ENCODE results near the gene KCND3. TPM values are rescaled to one million over a fixed set of nuclear protein-coding genes. Genes with fewer than 3 reads are reported as not detected.

The KCND3 gene
- polyA plus RNA-seq, 1 donor from 2014 or later, result 7.8 TPM

DNA sequence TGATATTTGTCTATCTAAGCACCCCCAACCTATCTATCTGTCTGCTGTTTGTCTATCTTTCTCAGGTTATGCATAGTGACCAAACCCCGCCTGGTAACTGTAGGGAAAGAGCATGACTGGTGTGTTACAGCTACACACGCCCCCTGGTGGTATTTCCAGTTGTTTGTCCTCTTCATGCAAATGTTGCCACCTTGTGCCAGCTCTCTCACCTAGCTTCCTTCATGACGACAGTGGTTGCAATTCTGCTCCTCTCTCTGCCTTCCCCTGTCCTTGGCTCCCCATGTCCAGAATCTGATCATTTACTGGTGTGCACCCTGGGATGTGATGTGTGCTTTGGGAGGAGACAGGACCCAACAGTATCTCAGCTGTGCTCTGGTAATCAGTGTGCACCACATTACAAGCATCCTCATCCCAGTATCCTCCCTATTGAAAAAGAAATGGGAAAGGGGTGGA lies 242.2 kb downstream of the KCND3 start:
- no peaks in the 10 kb centered on the region for H4K20me1 ChIP-seq (ENCODE audit: insufficient read depth)
- no peak overlapping the region for H2AFZ ChIP-seq (ENCODE audit: low read depth, low read length)
- peaks cover 15% of the 10 kb centered on the region for H3K36me3 ChIP-seq (ENCODE audit: insufficient read depth, low read length)
- H3F3A ChIP-seq (ENCODE audit: insufficient read depth, low read length, poor library complexity, severe bottlenecking), result peaks cover 4% of the 10 kb centered on the region
- no peaks in the 10 kb centered on the region for H3K9me3 ChIP-seq (ENCODE audit: low read length)
- H3K9ac ChIP-seq (ENCODE audit: low read length), result no peak overlapping the region
- peak overlapping the region; percentile 39 for H3K27ac ChIP-seq (ENCODE audit: low read length)
- no peaks in the 10 kb centered on the region for H3K9me2 ChIP-seq (ENCODE audit: insufficient read depth, low read length)
- TF ChIP-seq, protein P1, sequence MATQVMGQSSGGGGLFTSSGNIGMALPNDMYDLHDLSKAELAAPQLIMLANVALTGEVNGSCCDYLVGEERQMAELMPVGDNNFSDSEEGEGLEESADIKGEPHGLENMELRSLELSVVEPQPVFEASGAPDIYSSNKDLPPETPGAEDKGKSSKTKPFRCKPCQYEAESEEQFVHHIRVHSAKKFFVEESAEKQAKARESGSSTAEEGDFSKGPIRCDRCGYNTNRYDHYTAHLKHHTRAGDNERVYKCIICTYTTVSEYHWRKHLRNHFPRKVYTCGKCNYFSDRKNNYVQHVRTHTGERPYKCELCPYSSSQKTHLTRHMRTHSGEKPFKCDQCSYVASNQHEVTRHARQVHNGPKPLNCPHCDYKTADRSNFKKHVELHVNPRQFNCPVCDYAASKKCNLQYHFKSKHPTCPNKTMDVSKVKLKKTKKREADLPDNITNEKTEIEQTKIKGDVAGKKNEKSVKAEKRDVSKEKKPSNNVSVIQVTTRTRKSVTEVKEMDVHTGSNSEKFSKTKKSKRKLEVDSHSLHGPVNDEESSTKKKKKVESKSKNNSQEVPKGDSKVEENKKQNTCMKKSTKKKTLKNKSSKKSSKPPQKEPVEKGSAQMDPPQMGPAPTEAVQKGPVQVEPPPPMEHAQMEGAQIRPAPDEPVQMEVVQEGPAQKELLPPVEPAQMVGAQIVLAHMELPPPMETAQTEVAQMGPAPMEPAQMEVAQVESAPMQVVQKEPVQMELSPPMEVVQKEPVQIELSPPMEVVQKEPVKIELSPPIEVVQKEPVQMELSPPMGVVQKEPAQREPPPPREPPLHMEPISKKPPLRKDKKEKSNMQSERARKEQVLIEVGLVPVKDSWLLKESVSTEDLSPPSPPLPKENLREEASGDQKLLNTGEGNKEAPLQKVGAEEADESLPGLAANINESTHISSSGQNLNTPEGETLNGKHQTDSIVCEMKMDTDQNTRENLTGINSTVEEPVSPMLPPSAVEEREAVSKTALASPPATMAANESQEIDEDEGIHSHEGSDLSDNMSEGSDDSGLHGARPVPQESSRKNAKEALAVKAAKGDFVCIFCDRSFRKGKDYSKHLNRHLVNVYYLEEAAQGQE (IDR thresholded peaks at IDR 0.05; ENCODE audit: borderline replicate concordance), result no peak
- no peak for TF ChIP-seq MXI1 (conservative IDR thresholded peaks at IDR 0.05; ENCODE audit: poor library complexity, severe bottlenecking)
- TF ChIP-seq, protein P2, sequence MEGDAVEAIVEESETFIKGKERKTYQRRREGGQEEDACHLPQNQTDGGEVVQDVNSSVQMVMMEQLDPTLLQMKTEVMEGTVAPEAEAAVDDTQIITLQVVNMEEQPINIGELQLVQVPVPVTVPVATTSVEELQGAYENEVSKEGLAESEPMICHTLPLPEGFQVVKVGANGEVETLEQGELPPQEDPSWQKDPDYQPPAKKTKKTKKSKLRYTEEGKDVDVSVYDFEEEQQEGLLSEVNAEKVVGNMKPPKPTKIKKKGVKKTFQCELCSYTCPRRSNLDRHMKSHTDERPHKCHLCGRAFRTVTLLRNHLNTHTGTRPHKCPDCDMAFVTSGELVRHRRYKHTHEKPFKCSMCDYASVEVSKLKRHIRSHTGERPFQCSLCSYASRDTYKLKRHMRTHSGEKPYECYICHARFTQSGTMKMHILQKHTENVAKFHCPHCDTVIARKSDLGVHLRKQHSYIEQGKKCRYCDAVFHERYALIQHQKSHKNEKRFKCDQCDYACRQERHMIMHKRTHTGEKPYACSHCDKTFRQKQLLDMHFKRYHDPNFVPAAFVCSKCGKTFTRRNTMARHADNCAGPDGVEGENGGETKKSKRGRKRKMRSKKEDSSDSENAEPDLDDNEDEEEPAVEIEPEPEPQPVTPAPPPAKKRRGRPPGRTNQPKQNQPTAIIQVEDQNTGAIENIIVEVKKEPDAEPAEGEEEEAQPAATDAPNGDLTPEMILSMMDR (IDR thresholded peaks at IDR 0.05; ENCODE audit: poor library complexity, severe bottlenecking), result peak; percentile 50
- peak; percentile 28 for TF ChIP-seq RAD21 (conservative IDR thresholded peaks at IDR 0.05)
- no peak for TF ChIP-seq EP300 (conservative IDR thresholded peaks at IDR 0.05; ENCODE audit: poor library complexity, severe bottlenecking)
- TF ChIP-seq EZH2 (IDR thresholded peaks at IDR 0.05; ENCODE audit: borderline replicate concordance, insufficient read depth, low read length, poor library complexity, severe bottlenecking), result no peak
- TF ChIP-seq TAF1 (IDR thresholded peaks at IDR 0.05; ENCODE audit: low read depth), result no peak
- TF ChIP-seq SMC3 (conservative IDR thresholded peaks at IDR 0.05; ENCODE audit: poor library complexity), result peak; percentile 32
- TF ChIP-seq POLR2AphosphoS5 (IDR thresholded peaks at IDR 0.05), result no peak
- no peak overlapping the region for H3K4me2 ChIP-seq (ENCODE audit: low read length)
- no peaks in the 10 kb centered on the region for H3K79me2 ChIP-seq (replicated peaks; ENCODE audit: insufficient read depth, low read length)
- no peak overlapping the region for H3K4me3 ChIP-seq (ENCODE audit: low read length)
- no peaks in the 10 kb centered on the region for H3K27me3 ChIP-seq (ENCODE audit: insufficient read depth, low read depth, low read length)

DNA sequence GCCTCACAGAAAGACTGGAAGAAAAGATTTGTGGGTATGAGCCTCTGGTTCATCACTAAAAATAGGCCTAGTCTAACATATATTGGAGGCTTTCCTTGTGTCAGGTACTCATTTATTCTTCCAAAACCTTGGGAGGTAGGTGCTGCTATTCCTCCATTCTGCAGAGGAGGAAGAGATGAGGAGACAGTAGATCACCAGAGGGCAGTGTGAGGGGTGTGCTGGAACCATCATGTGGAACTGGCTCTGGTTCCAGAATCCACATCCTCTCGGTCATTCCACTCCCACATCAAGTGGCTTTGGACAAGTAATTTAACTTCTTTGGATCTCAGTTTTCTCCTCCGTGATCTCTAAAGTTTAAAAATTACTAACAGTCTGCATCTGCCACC lies 242.9 kb downstream of the KCND3 start:
- H3K36me3 ChIP-seq (ENCODE audit: insufficient read depth, low read length), result peaks cover 15% of the 10 kb centered on the region
- peaks cover 4% of the 10 kb centered on the region for H3F3A ChIP-seq (ENCODE audit: insufficient read depth, low read length, poor library complexity, severe bottlenecking)
- H3K9ac ChIP-seq (ENCODE audit: low read length), result no peak overlapping the region
- no peak overlapping the region for H2AFZ ChIP-seq (ENCODE audit: low read depth, low read length)
- H4K20me1 ChIP-seq (ENCODE audit: insufficient read depth), result no peaks in the 10 kb centered on the region
- H3K79me2 ChIP-seq (replicated peaks; ENCODE audit: insufficient read depth, low read length), result no peaks in the 10 kb centered on the region
- no peaks in the 10 kb centered on the region for H3K9me2 ChIP-seq (ENCODE audit: insufficient read depth, low read length)
- no peaks in the 10 kb centered on the region for H3K9me3 ChIP-seq (ENCODE audit: low read length)
- no peak overlapping the region for H3K4me2 ChIP-seq (ENCODE audit: low read length)
- no peak overlapping the region for H3K4me3 ChIP-seq (ENCODE audit: low read length)
- no peaks in the 10 kb centered on the region for H3K27me3 ChIP-seq (ENCODE audit: insufficient read depth, low read depth, low read length)
- TF ChIP-seq EZH2 (IDR thresholded peaks at IDR 0.05; ENCODE audit: borderline replicate concordance, insufficient read depth, low read length, poor library complexity, severe bottlenecking), result no peak
- TF ChIP-seq, protein P2 (IDR thresholded peaks at IDR 0.05; ENCODE audit: poor library complexity, severe bottlenecking), result no peak
- TF ChIP-seq EP300 (conservative IDR thresholded peaks at IDR 0.05; ENCODE audit: poor library complexity, severe bottlenecking), result no peak
- TF ChIP-seq TAF1 (IDR thresholded peaks at IDR 0.05; ENCODE audit: low read depth), result no peak
- TF ChIP-seq POLR2AphosphoS5 (IDR thresholded peaks at IDR 0.05), result no peak
- TF ChIP-seq SMC3 (conservative IDR thresholded peaks at IDR 0.05; ENCODE audit: poor library complexity), result no peak
- TF ChIP-seq, protein P1 (IDR thresholded peaks at IDR 0.05; ENCODE audit: borderline replicate concordance), result no peak
- no peak for TF ChIP-seq MXI1 (conservative IDR thresholded peaks at IDR 0.05; ENCODE audit: poor library complexity, severe bottlenecking)
- TF ChIP-seq RAD21 (conservative IDR thresholded peaks at IDR 0.05), result no peak
- H3K27ac ChIP-seq (ENCODE audit: low read length), result no peak overlapping the region
